Body of pancreas (tissue), 4 donors: ENCODE results near the gene MMP24.

ENCODE experiments used
- CTCF ChIP-seq, 7 experiments: fragments of 450-650 bp in 4 of 7; fragments of 200-600 bp in 3 of 7; sonication (generic) in 3 of 7; IDR thresholded peaks; one replicate each; pipeline ENCODE4 v1.5.1; 2016 to 2019; ENCODE audit warnings: antibody characterized with exemption in 7 of 7
- POLR2A ChIP-seq, 3 donors: fragments of 450-650 bp; IDR thresholded peaks; one replicate each; pipeline ENCODE4 v1.6.1; 2016; ENCODE audit warnings: antibody characterized with exemption in 3 of 3, mild to moderate bottlenecking in 2 of 3

GRCh38 chr20:35196313-35196712 lies 30.2 kb upstream of the MMP24 start:
- TF ChIP-seq CTCF (IDR thresholded peaks at IDR 0.05) (no peak), POLR2A (IDR thresholded peaks at IDR 0.05) (no peak)
